Neuron (in vitro differentiated cells): ENCODE data around the gene INS.

Experiments used
- H2AFZ ChIP-seq: one replicate; pipeline ENCODE4 v1.6.1; 2013; ENCODE audit warnings: low read depth, mild to moderate bottlenecking, inconsistent platforms, low read length, moderate library complexity
- H3K27me3 ChIP-seq: one replicate; pipeline ENCODE4 v1.6.1; 2013; ENCODE audit warnings: low read length; ENCODE audit not compliant: insufficient read depth
- H3K36me3 ChIP-seq: one replicate; pipeline ENCODE4 v1.6.1; 2013; ENCODE audit warnings: low read length; ENCODE audit not compliant: insufficient read depth
- H3K4me1 ChIP-seq: one replicate; pipeline ENCODE4 v1.6.1; 2013; ENCODE audit warnings: low read length; ENCODE audit not compliant: insufficient read depth
- H3K4me3 ChIP-seq: 2 replicates; pipeline ENCODE4 v1.5.1; 2013; ENCODE audit warnings: mild to moderate bottlenecking, low read length, moderate library complexity
- H3K9me3 ChIP-seq: one replicate; pipeline ENCODE4 v1.6.1; 2013; ENCODE audit warnings: low read length

Gene INS

GRCh38 chr11:2160736-2161259, at the start of gene INS:
Gene INS (minus strand): TSS chr11:2161209. CDS start chr11:2160971, 238 bp downstream.
- H3K4me1 ChIP-seq, result no peaks in the 10 kb centered on the region
- no peaks in the 10 kb centered on the region for H3K9me3 ChIP-seq
- peaks cover 8% of the 10 kb centered on the region for H3K27me3 ChIP-seq
- no peak within 1 kb of the TSS for H2AFZ ChIP-seq
- no peak within 1 kb of the TSS for H3K4me3 ChIP-seq
- no peaks in the 10 kb centered on the region for H3K36me3 ChIP-seq

GRCh38 chr11:2210366-2211112, 49.5 kb upstream of the INS start:
- Histone ChIP-seq H3K4me3 (no peak overlapping the region), H3K27me3 (peaks cover 20% of the 10 kb centered on the region), H2AFZ (no peak overlapping the region), H3K9me3 (no peaks in the 10 kb centered on the region), H3K36me3 (no peaks in the 10 kb centered on the region), H3K4me1 (peaks cover 6% of the 10 kb centered on the region)

- Histone ChIP-seq H2AFZ (no peak overlapping the region), H3K36me3 (no peaks in the 10 kb centered on the region), H3K4me1 (peaks cover 6% of the 10 kb centered on the region), H3K27me3 (peaks cover 20% of the 10 kb centered on the region), H3K4me3 (no peak overlapping the region), H3K9me3 (no peaks in the 10 kb centered on the region)
These were observed 48.9 kb upstream of the INS start for GRCh38 chr11:2209900-2210321.

GRCh38 chr11:2209370-2209801, 48.4 kb upstream of the INS start:
- Histone ChIP-seq H3K4me3 (no peak overlapping the region), H3K36me3 (no peaks in the 10 kb centered on the region), H2AFZ (no peak overlapping the region), H3K4me1 (peaks cover 6% of the 10 kb centered on the region), H3K9me3 (no peaks in the 10 kb centered on the region), H3K27me3 (peaks cover 17% of the 10 kb centered on the region)

GRCh38 chr11:2208691-2209369, 47.8 kb upstream of the INS start:
- Histone ChIP-seq H3K9me3 (no peaks in the 10 kb centered on the region), H3K4me3 (no peak overlapping the region), H3K27me3 (peaks cover 13% of the 10 kb centered on the region), H3K4me1 (peaks cover 6% of the 10 kb centered on the region), H3K36me3 (no peaks in the 10 kb centered on the region), H2AFZ (no peak overlapping the region)

- Histone ChIP-seq H3K9me3 (no peaks in the 10 kb centered on the region), H3K4me1 (peaks cover 3% of the 10 kb centered on the region), H2AFZ (no peak overlapping the region), H3K36me3 (no peaks in the 10 kb centered on the region), H3K4me3 (no peak overlapping the region), H3K27me3 (peaks cover 8% of the 10 kb centered on the region)
These were observed 47.0 kb upstream of the INS start for GRCh38 chr11:2207773-2208621.

GRCh38 chr11:2207212-2207611, 46.2 kb upstream of the INS start:
- no peak overlapping the region for H2AFZ ChIP-seq
- peaks cover under 1% of the 10 kb centered on the region for H3K27me3 ChIP-seq
- no peak overlapping the region for H3K4me3 ChIP-seq
- no peaks in the 10 kb centered on the region for H3K36me3 ChIP-seq
- H3K4me1 ChIP-seq, result no peaks in the 10 kb centered on the region
- no peaks in the 10 kb centered on the region for H3K9me3 ChIP-seq

GRCh38 chr11:2205981-2206690, 45.1 kb upstream of the INS start:
- H2AFZ ChIP-seq, result no peak overlapping the region
- H3K4me1 ChIP-seq, result no peaks in the 10 kb centered on the region
- no peaks in the 10 kb centered on the region for H3K9me3 ChIP-seq
- no peaks in the 10 kb centered on the region for H3K27me3 ChIP-seq
- no peaks in the 10 kb centered on the region for H3K36me3 ChIP-seq
- no peak overlapping the region for H3K4me3 ChIP-seq

GRCh38 chr11:2205214-2205720, 44.3 kb upstream of the INS start:
- Histone ChIP-seq H2AFZ (no peak overlapping the region), H3K4me1 (no peaks in the 10 kb centered on the region), H3K27me3 (no peaks in the 10 kb centered on the region), H3K36me3 (no peaks in the 10 kb centered on the region), H3K9me3 (no peaks in the 10 kb centered on the region), H3K4me3 (no peak overlapping the region)

- Histone ChIP-seq H3K9me3 (no peaks in the 10 kb centered on the region), H3K4me3 (no peak overlapping the region), H2AFZ (no peak overlapping the region), H3K36me3 (no peaks in the 10 kb centered on the region), H3K4me1 (no peaks in the 10 kb centered on the region), H3K27me3 (no peaks in the 10 kb centered on the region)
These were observed 43.6 kb upstream of the INS start for GRCh38 chr11:2204361-2205213.

GRCh38 chr11:2203440-2204259, 42.6 kb upstream of the INS start:
- H3K9me3 ChIP-seq, result no peaks in the 10 kb centered on the region
- no peak overlapping the region for H2AFZ ChIP-seq
- no peak overlapping the region for H3K4me3 ChIP-seq
- no peaks in the 10 kb centered on the region for H3K4me1 ChIP-seq
- H3K36me3 ChIP-seq, result no peaks in the 10 kb centered on the region
- H3K27me3 ChIP-seq, result peaks cover 4% of the 10 kb centered on the region
